ENCODE results near the gene UNCX.

The UNCX gene

GRCh38 chr7:1232623-1233332, at the start of gene UNCX:
UNCX (plus strand) TSS chr7:1232872; CDS start chr7:1233018, 146 bp downstream.
- no peaks in the 10 kb centered on the region for H3K27me3 ChIP-seq (ENCODE audit: low read length)
- no peaks in the 10 kb centered on the region for H3K9me3 ChIP-seq (ENCODE audit: insufficient read depth, low read length)

GRCh38 chr7:1187127-1187526, 45.5 kb upstream of the UNCX start:
- H3K36me3 ChIP-seq (ENCODE audit: low read length) = no peaks in the 10 kb centered on the region
- H2AFZ ChIP-seq (ENCODE audit: low read depth, low read length, severe bottlenecking) = no peak overlapping the region
- TF ChIP-seq EZH2phosphoT487 (conservative IDR thresholded peaks at IDR 0.05; ENCODE audit: low read length) = no peak
- TF ChIP-seq CTCF (IDR thresholded peaks at IDR 0.05; ENCODE audit: insufficient read depth, low read length, poor library complexity, severe bottlenecking) = no peak
- no peaks in the 10 kb centered on the region for H3K9me2 ChIP-seq (replicated peaks; ENCODE audit: insufficient read depth, low read length)
- H3K4me3 ChIP-seq (ENCODE audit: insufficient read depth, low read length, poor library complexity, severe bottlenecking) = no peak overlapping the region
- H3K27ac ChIP-seq (ENCODE audit: low read depth, low read length) = no peak overlapping the region
- H3K4me2 ChIP-seq (ENCODE audit: low read depth, low read length, poor library complexity, severe bottlenecking) = no peak overlapping the region
- no peak overlapping the region for H3K9ac ChIP-seq (ENCODE audit: low read length)
- H3K9me3 ChIP-seq (ENCODE audit: insufficient read depth, low read length) = no peaks in the 10 kb centered on the region
- no peaks in the 10 kb centered on the region for H4K20me1 ChIP-seq (ENCODE audit: low read depth, low read length)
- H3K79me2 ChIP-seq (ENCODE audit: insufficient read depth, low read length) = no peaks in the 10 kb centered on the region
- H3F3A ChIP-seq (ENCODE audit: insufficient read depth) = no peaks in the 10 kb centered on the region
- H3K27me3 ChIP-seq (ENCODE audit: low read length) = no peaks in the 10 kb centered on the region

More at GRCh38 chr7:1232623-1233332, at the start of gene UNCX:
- no peaks in the 10 kb centered on the region for H3K79me2 ChIP-seq (ENCODE audit: insufficient read depth, low read length)
- H3K36me3 ChIP-seq (ENCODE audit: low read length) = no peaks in the 10 kb centered on the region
- no peak within 1 kb of the TSS for H3K4me3 ChIP-seq (ENCODE audit: insufficient read depth, low read length, poor library complexity, severe bottlenecking)
- TF ChIP-seq CTCF (IDR thresholded peaks at IDR 0.05; ENCODE audit: insufficient read depth, low read length, poor library complexity, severe bottlenecking) = no peak
- TF ChIP-seq EZH2phosphoT487 (conservative IDR thresholded peaks at IDR 0.05; ENCODE audit: low read length) = no peak
- no peak within 1 kb of the TSS for H3K4me2 ChIP-seq (ENCODE audit: low read depth, low read length, poor library complexity, severe bottlenecking)
- H3K9ac ChIP-seq (ENCODE audit: low read length) = no peak within 1 kb of the TSS
- H2AFZ ChIP-seq (ENCODE audit: low read depth, low read length, severe bottlenecking) = no peak within 1 kb of the TSS
- H4K20me1 ChIP-seq (ENCODE audit: low read depth, low read length) = no peaks in the 10 kb centered on the region
- H3K27ac ChIP-seq (ENCODE audit: low read depth, low read length) = no peak within 1 kb of the TSS
- H3F3A ChIP-seq (ENCODE audit: insufficient read depth) = no peaks in the 10 kb centered on the region
- no peaks in the 10 kb centered on the region for H3K9me2 ChIP-seq (replicated peaks; ENCODE audit: insufficient read depth, low read length)

GRCh38 chr7:1188720-1189294, 43.9 kb upstream of the UNCX start:
- Histone ChIP-seq H3K27me3 (ENCODE audit: low read length) (no peaks in the 10 kb centered on the region), H3K4me2 (ENCODE audit: low read depth, low read length, poor library complexity, severe bottlenecking) (no peak overlapping the region), H3K9ac (ENCODE audit: low read length) (no peak overlapping the region), H3K4me3 (ENCODE audit: insufficient read depth, low read length, poor library complexity, severe bottlenecking) (no peak overlapping the region), H3K9me3 (ENCODE audit: insufficient read depth, low read length) (no peaks in the 10 kb centered on the region), H3K79me2 (ENCODE audit: insufficient read depth, low read length) (no peaks in the 10 kb centered on the region), H3F3A (ENCODE audit: insufficient read depth) (no peaks in the 10 kb centered on the region), H3K36me3 (ENCODE audit: low read length) (no peaks in the 10 kb centered on the region), H3K27ac (ENCODE audit: low read depth, low read length) (no peak overlapping the region), H2AFZ (ENCODE audit: low read depth, low read length, severe bottlenecking) (no peak overlapping the region), H3K9me2 (replicated peaks; ENCODE audit: insufficient read depth, low read length) (no peaks in the 10 kb centered on the region), H4K20me1 (ENCODE audit: low read depth, low read length) (no peaks in the 10 kb centered on the region)
- TF ChIP-seq CTCF (IDR thresholded peaks at IDR 0.05; ENCODE audit: insufficient read depth, low read length, poor library complexity, severe bottlenecking) (no peak), EZH2phosphoT487 (conservative IDR thresholded peaks at IDR 0.05; ENCODE audit: low read length) (no peak)
